OCI-LY1 (cell line): Measurements from ENCODE around the gene C1orf122.
A peak's percentile ranks its signal among the peaks of the same experiment; 100 is the strongest.

Source experiments
- H2AFZ ChIP-seq: fragments of 200-600 bp; sonication (generic), shearing (Covaris generic); 2 replicates; pipeline ENCODE4 v1.6.0; 2014; ENCODE audit warnings: antibody characterized with exemption, mild to moderate bottlenecking, low read length
- H3F3A ChIP-seq: fragments of 200-600 bp; sonication (generic), shearing (Covaris generic); 2 replicates; pipeline ENCODE4 v1.6.0; 2014; ENCODE audit warnings: mild to moderate bottlenecking, antibody characterized with exemption, low read length, moderate library complexity; ENCODE audit not compliant: insufficient read depth
- H3K27ac ChIP-seq: fragments of 200-600 bp; sonication (generic); 2 replicates; pipeline ENCODE4 v1.5.1; 2014; ENCODE audit warnings: low read length, mixed run types, mild to moderate bottlenecking, low read depth; ENCODE audit not compliant: poor library complexity, severe bottlenecking
- H3K27me3 ChIP-seq: fragments of 200-600 bp; sonication (generic); 2 replicates; pipeline ENCODE4 v1.6.0; 2014; ENCODE audit warnings: antibody characterized with exemption, mild to moderate bottlenecking, low read length, moderate library complexity; ENCODE audit not compliant: insufficient read depth
- H3K36me3 ChIP-seq: fragments of 200-600 bp; sonication (generic); 2 replicates; pipeline ENCODE4 v1.6.1; 2014; ENCODE audit warnings: mild to moderate bottlenecking, antibody characterized with exemption, low read length, moderate library complexity, mixed read lengths; ENCODE audit not compliant: insufficient read depth
- H3K4me1 ChIP-seq: fragments of 200-600 bp; sonication (generic); 2 replicates; pipeline ENCODE4 v1.5.1; 2014; ENCODE audit warnings: mild to moderate bottlenecking, low read length, moderate library complexity; ENCODE audit not compliant: insufficient read depth, severe bottlenecking
- H3K4me2 ChIP-seq: fragments of 200-600 bp; sonication (generic), shearing (Covaris generic); 2 replicates; pipeline ENCODE4 v1.6.1; 2014; ENCODE audit warnings: low read length
- H3K4me3 ChIP-seq: fragments of 200-600 bp; sonication (generic); 2 replicates; pipeline ENCODE4 v1.5.1; 2014; ENCODE audit warnings: low read length, low read depth, mild to moderate bottlenecking, mixed read lengths; ENCODE audit not compliant: poor library complexity, severe bottlenecking
- H3K79me2 ChIP-seq: fragments of 200-600 bp; shearing (Covaris generic); 2 replicates; pipeline ENCODE4 v1.6.1; 2016; ENCODE audit warnings: mixed run types, low read length, mixed read lengths; ENCODE audit not compliant: insufficient read depth
- H3K9ac ChIP-seq: fragments of 200-600 bp; sonication (generic), shearing (Covaris generic); 2 replicates; pipeline ENCODE4 v1.6.1; 2014; ENCODE audit warnings: mild to moderate bottlenecking, low read length, mixed read lengths
- H3K9me2 ChIP-seq: fragments of 200-600 bp; sonication (generic), shearing (Covaris generic); 2 replicates; pipeline ENCODE4 v1.6.1; 2014; ENCODE audit warnings: low read depth, mild to moderate bottlenecking, low read length, mixed read lengths
- H3K9me3 ChIP-seq: fragments of 200-600 bp; shearing (Covaris generic); 2 replicates; pipeline ENCODE4 v1.6.1; 2014; ENCODE audit warnings: low read length, mixed read lengths
- H4K20me1 ChIP-seq: fragments of 200-600 bp; sonication (generic), shearing (Covaris generic); 2 replicates; pipeline ENCODE4 v1.6.0; 2016; ENCODE audit warnings: mild to moderate bottlenecking, low read length; ENCODE audit not compliant: insufficient read depth
- CTCF ChIP-seq: fragments of 200-600 bp; sonication (generic), shearing (Covaris generic); IDR thresholded peaks from 2 replicates; pipeline ENCODE4 v1.5.1; 2017; ENCODE audit warnings: mild to moderate bottlenecking, antibody characterized with exemption, low read length, moderate library complexity, mixed read lengths
- EZH2 ChIP-seq: fragments of 200-600 bp; sonication (generic), shearing (Covaris generic); IDR thresholded peaks from 2 replicates; pipeline ENCODE4 v1.8.0; 2017; ENCODE audit warnings: borderline replicate concordance, mixed run types, mild to moderate bottlenecking, antibody characterized with exemption, low read length, moderate library complexity, mixed read lengths

The C1orf122 gene

GRCh38 chr1:37851262-37851661 is 43.7 kb downstream of the C1orf122 start:
- Histone ChIP-seq H3K27me3 (no peaks in the 10 kb centered on the region), H3F3A (no peaks in the 10 kb centered on the region), H2AFZ (no peak overlapping the region), H4K20me1 (no peaks in the 10 kb centered on the region), H3K36me3 (peaks cover 38% of the 10 kb centered on the region; the same call in 1 of the 2 replicates), H3K79me2 (peaks cover 12% of the 10 kb centered on the region), H3K9me2 (no peaks in the 10 kb centered on the region), H3K4me2 (no peak overlapping the region), H3K4me1 (peaks cover 11% of the 10 kb centered on the region), H3K27ac (no peak overlapping the region), H3K4me3 (no peak overlapping the region), H3K9me3 (no peaks in the 10 kb centered on the region), H3K9ac (no peak overlapping the region)
- TF ChIP-seq EZH2 (no peak), CTCF (no peak)

- H4K20me1 ChIP-seq: no peaks in the 10 kb centered on the region
- H3K4me2 ChIP-seq: no peak overlapping the region
- peak overlapping the region; percentile 33 for H3K27ac ChIP-seq
Observed at GRCh38 chr1:37851782-37852210, 44.2 kb downstream of the C1orf122 start.

GRCh38 chr1:37853157-37853556 is 45.6 kb downstream of the C1orf122 start:
- Histone ChIP-seq H3K4me1 (peaks cover 14% of the 10 kb centered on the region), H3K9ac (no peak overlapping the region), H3F3A (no peaks in the 10 kb centered on the region), H3K4me3 (no peak overlapping the region), H3K4me2 (no peak overlapping the region), H4K20me1 (no peaks in the 10 kb centered on the region), H2AFZ (no peak overlapping the region), H3K36me3 (peaks cover 38% of the 10 kb centered on the region; the same call in 1 of the 2 replicates), H3K27me3 (no peaks in the 10 kb centered on the region), H3K9me2 (no peaks in the 10 kb centered on the region), H3K79me2 (peaks cover 19% of the 10 kb centered on the region), H3K9me3 (no peaks in the 10 kb centered on the region), H3K27ac (no peak overlapping the region)
- TF ChIP-seq EZH2: no peak
- TF ChIP-seq CTCF: no peak

More at GRCh38 chr1:37851782-37852210, 44.2 kb downstream of the C1orf122 start:
- Histone ChIP-seq H3K9me2 (no peaks in the 10 kb centered on the region), H2AFZ (no peak overlapping the region), H3F3A (no peaks in the 10 kb centered on the region), H3K4me1 (peaks cover 11% of the 10 kb centered on the region), H3K36me3 (peaks cover 40% of the 10 kb centered on the region; the same call in 1 of the 2 replicates), H3K9me3 (no peaks in the 10 kb centered on the region), H3K79me2 (peaks cover 12% of the 10 kb centered on the region), H3K9ac (no peak overlapping the region), H3K4me3 (no peak overlapping the region), H3K27me3 (no peaks in the 10 kb centered on the region)
- no peak for TF ChIP-seq CTCF
